ENCODE measurements around the gene ZNF324B. TPM values are rescaled to one million over a fixed set of nuclear protein-coding genes. Genes with fewer than 3 reads are reported as not detected.
"Not testable (repeated sequence)": the region's sequence is repeated elsewhere in the genome, so short reads cannot be mapped to it uniquely, and the experiment has no call there.

Gene ZNF324B
- total RNA-seq = 10 to 100 TPM in 1 of 4 donors, 1 to 10 TPM in 3; 6.5 to 10.1 (median 8.0) TPM

- peaks cover 0 to 24% (median 6%) of the 10 kb centered on the region in 3 donors for H3K4me1 ChIP-seq
- peaks cover 0 to 36% (median 0%) of the 10 kb centered on the region in 4 donors for H3K27me3 ChIP-seq
- 0% methylated on average over 4 of the region's 79 CpGs; no CpG with 5 or more reads in 1 of the 2 donors for WGBS, 2 donors
- H3K36me3 ChIP-seq = peaks cover 0 to 30% (median 3%) of the 10 kb centered on the region in 3 donors
- TF ChIP-seq POLR2A (IDR thresholded peaks at IDR 0.05) (peak in 1 of 4 donors; percentile 49), CTCF (IDR thresholded peaks at IDR 0.05) (peak in 1 of 6 experiments; percentile 3)
- H3K27ac ChIP-seq = peak within 1 kb of the TSS; percentile 66 to 78 (median 78)
- intact Hi-C loops (cut with DNase I) = no loop called here
- H3K4me3 ChIP-seq = peak within 1 kb of the TSS; percentile 72 to 99 (median 78)
- DNase-seq = peak; percentile 82
- H3K9me3 ChIP-seq = peaks cover 0 to 10% (median 7%) of the 10 kb centered on the region in 3 donors
Observed at GRCh38 chr19:58451358-58452101, at the start of gene ZNF324B. Gene ZNF324B (plus strand): TSS chr19:58451622. CDS start chr19:58453702, 2,080 bp downstream.

- H3K27ac ChIP-seq = peak overlapping the region in 3 of 4 donors; percentile 62 to 89 (median 85)
Observed at GRCh38 chr19:58401840-58402421, 49.5 kb upstream of the ZNF324B start.

DNA sequence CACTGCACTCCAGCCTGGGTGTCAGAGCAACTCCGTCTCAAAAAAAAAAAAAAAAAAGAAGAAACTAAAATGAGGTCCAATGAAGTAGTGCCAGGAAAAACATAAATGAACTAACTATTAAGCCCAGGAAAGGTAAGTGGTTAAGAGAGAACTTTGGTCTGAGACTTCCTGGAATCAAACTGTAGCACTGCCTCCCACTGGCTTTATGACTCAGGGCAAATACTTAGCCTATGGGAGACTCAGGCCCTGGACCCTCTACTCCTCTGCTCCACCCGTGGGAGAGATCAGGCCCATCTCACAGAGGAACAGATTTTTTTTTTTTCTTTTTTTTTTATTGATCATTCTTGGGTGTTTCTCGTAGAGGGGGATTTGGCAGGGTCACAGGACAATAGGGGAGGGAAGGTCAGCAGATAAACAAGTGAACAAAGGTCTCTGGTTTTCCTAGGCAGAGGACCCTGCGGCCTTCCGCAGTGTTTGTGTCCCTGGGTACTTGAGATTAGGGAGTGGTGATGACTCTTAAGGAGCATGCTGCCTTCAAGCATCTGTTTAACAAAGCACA is 47.4 kb upstream of the ZNF324B start:
- H3K36me3 ChIP-seq; H3K27ac ChIP-seq; H3K27me3 ChIP-seq; H3K9me3 ChIP-seq; intact Hi-C loops (cut with DNase I); DNase-seq; H3K4me3 ChIP-seq: not testable (repeated sequence)
- 52 to 70% methylated on average over 2 of the region's 5 CpGs for WGBS, 2 donors
- peaks cover 19 to 43% (median 22%) of the 10 kb centered on the region in 3 donors for H3K4me1 ChIP-seq

More at GRCh38 chr19:58401840-58402421, 49.5 kb upstream of the ZNF324B start:
- intact Hi-C loops (cut with DNase I) = no loop called here
- Histone ChIP-seq H3K4me1 (peaks cover 13 to 47% (median 14%) of the 10 kb centered on the region in 3 donors), H3K9me3 (no peaks in the 10 kb centered on the region), H3K27me3 (peaks cover 0 to 12% (median 0%) of the 10 kb centered on the region in 4 donors), H3K4me3 (peak overlapping the region; percentile 48 to 76 (median 66)), H3K36me3 (no peaks in the 10 kb centered on the region)
- TF ChIP-seq POLR2A (IDR thresholded peaks at IDR 0.05) (no peak), CTCF (IDR thresholded peaks at IDR 0.05) (no peak)
- DNase-seq = no peak
- 39 to 47% methylated on average over 15 to 23 of the region's 23 CpGs for WGBS, 2 donors

GRCh38 chr19:58406818-58407657 is 44.4 kb upstream of the ZNF324B start:
- TF ChIP-seq POLR2A (IDR thresholded peaks at IDR 0.05) (no peak), CTCF (IDR thresholded peaks at IDR 0.05) (peak in 2 of 6 experiments; percentile 15 to 41)
- no peaks in the 10 kb centered on the region for H3K9me3 ChIP-seq
- intact Hi-C loops (cut with DNase I) = no loop called here
- H3K27ac ChIP-seq = peak overlapping the region in 3 of 4 donors; percentile 91 to 96 (median 92)
- WGBS, 2 donors = 51 to 62% methylated on average over 6 of the region's 10 CpGs
- peaks cover 0 to 11% (median 0%) of the 10 kb centered on the region in 3 donors for H3K36me3 ChIP-seq
- H3K4me1 ChIP-seq = peaks cover 16 to 35% (median 22%) of the 10 kb centered on the region in 3 donors
- DNase-seq = no peak
- peak overlapping the region in 3 of 4 donors; percentile 96 to 100 (median 98) for H3K4me3 ChIP-seq
- H3K27me3 ChIP-seq = no peaks in the 10 kb centered on the region

DNA sequence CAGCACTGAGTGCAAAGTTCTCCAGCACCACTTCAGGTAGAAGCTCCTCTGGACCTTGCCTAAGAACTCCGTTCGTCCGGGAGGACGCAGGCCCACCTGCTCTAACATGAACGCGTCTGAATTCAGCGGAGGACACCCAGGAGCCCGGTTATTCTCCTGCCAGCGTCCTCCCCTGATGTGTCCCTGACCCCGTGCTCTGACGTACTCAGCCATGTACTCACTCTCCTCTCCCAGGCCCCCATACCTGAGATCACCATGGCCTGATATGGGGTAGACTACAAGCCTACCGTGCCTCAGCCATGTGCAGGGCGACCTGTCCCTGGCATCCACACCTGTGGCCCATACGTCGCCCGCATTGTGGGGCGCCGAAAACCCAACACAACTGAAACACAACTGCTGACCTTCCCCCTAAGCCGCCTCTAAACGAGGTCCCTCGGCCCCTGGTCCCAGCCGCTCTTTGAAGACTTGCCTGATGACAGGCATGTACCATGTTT is 43.7 kb upstream of the ZNF324B start:
- H3K4me1 ChIP-seq = peaks cover 14 to 30% (median 21%) of the 10 kb centered on the region in 3 donors
- H3K27me3 ChIP-seq = no peaks in the 10 kb centered on the region
- peak overlapping the region; percentile 86 to 100 (median 97) for H3K4me3 ChIP-seq
- TF ChIP-seq POLR2A (IDR thresholded peaks at IDR 0.05) (no peak), CTCF (IDR thresholded peaks at IDR 0.05) (no peak)
- WGBS, 2 donors = 20 to 38% methylated on average over 5 to 17 of the region's 22 CpGs
- peak overlapping the region; percentile 91 to 96 (median 93) for H3K27ac ChIP-seq
- H3K36me3 ChIP-seq = peaks cover 0 to 11% (median 0%) of the 10 kb centered on the region in 3 donors
- intact Hi-C loops (cut with DNase I) = no loop called here
- no peaks in the 10 kb centered on the region for H3K9me3 ChIP-seq
- no peak for DNase-seq

Data from esophagus squamous epithelium (tissue), 5 donors.